Ovary (tissue), 3 donors: ENCODE results near the gene PIWIL4.

Experiments used
- EP300 ChIP-seq: sonication (generic); formaldehyde crosslinking; IDR thresholded peaks from one replicate; pipeline ENCODE4 v1.6.1; 2017; ENCODE audit warnings: antibody characterized with exemption
- POLR2A ChIP-seq: fragments of 450-650 bp; IDR thresholded peaks from one replicate; pipeline ENCODE4 v1.6.1; 2017; ENCODE audit warnings: antibody characterized with exemption, mild to moderate bottlenecking, moderate library complexity
- TF ChIP-seq, protein P1 (sequence below), 3 donors: fragments of 450-650 bp in 2 of 3; fragments of 200-600 bp in 1 of 3; IDR thresholded peaks; one replicate each; pipeline versions ENCODE4 v1.5.1 to v1.8.0; 2016 to 2022; ENCODE audit warnings: antibody characterized with exemption in 3 of 3, mild to moderate bottlenecking in 1 of 3
- donor health status: DM: no; HTN: no; CAD: no.

DNA sequence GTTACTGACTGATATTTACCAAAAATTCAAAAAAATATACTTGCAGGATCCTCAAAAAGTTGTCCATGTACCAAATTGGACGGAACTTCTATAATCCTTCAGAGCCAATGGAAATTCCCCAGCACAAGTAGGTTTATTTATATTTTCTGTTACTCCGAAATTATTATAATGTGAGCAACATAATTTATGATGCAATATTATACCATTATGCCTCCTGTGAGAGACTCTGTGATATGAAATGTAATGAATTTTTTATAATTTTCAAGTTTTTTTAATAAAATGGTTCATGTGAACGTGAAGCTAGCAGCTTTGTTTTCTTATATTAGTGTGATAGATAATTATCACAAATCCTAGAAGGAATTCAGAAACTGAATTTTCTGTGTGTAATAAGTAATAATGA lies 18.2 kb downstream of the PIWIL4 start:
- TF ChIP-seq, protein P1, sequence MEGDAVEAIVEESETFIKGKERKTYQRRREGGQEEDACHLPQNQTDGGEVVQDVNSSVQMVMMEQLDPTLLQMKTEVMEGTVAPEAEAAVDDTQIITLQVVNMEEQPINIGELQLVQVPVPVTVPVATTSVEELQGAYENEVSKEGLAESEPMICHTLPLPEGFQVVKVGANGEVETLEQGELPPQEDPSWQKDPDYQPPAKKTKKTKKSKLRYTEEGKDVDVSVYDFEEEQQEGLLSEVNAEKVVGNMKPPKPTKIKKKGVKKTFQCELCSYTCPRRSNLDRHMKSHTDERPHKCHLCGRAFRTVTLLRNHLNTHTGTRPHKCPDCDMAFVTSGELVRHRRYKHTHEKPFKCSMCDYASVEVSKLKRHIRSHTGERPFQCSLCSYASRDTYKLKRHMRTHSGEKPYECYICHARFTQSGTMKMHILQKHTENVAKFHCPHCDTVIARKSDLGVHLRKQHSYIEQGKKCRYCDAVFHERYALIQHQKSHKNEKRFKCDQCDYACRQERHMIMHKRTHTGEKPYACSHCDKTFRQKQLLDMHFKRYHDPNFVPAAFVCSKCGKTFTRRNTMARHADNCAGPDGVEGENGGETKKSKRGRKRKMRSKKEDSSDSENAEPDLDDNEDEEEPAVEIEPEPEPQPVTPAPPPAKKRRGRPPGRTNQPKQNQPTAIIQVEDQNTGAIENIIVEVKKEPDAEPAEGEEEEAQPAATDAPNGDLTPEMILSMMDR (IDR thresholded peaks at IDR 0.05): no peak
- no peak for TF ChIP-seq POLR2A
- TF ChIP-seq EP300: no peak
